IPS-20b (cell line): ENCODE data around the gene ATG10.
A peak's percentile ranks its signal among the peaks of the same experiment; 100 is the strongest.
"Not testable (repeated sequence)": the region's sequence is repeated elsewhere in the genome, so short reads cannot be mapped to it uniquely, and the experiment has no call there.

Experiments
- H3K27ac ChIP-seq: one replicate; pipeline ENCODE4 v1.5.1; 2013; ENCODE audit warnings: low read length
- H3K27me3 ChIP-seq: 2 replicates; pipeline ENCODE4 v1.6.1; 2013; ENCODE audit warnings: mild to moderate bottlenecking, low read length, inconsistent platforms; ENCODE audit not compliant: insufficient read depth
- H3K36me3 ChIP-seq: 2 replicates; pipeline ENCODE4 v1.6.1; 2013; ENCODE audit warnings: low read depth, mild to moderate bottlenecking, inconsistent platforms, low read length, moderate library complexity; ENCODE audit not compliant: insufficient read depth
- H3K4me1 ChIP-seq: 2 replicates; pipeline ENCODE4 v1.6.1; 2013; ENCODE audit warnings: mild to moderate bottlenecking, control low read depth, inconsistent platforms, low read length, moderate library complexity; ENCODE audit not compliant: insufficient read depth
- H3K4me3 ChIP-seq: 2 replicates; pipeline ENCODE4 v1.5.1; 2013; ENCODE audit warnings: mild to moderate bottlenecking, low read length, inconsistent platforms
- H3K9ac ChIP-seq: 2 replicates; pipeline ENCODE4 v1.6.1; 2013; ENCODE audit warnings: low read depth, mild to moderate bottlenecking, inconsistent platforms, low read length, moderate library complexity
- H3K9me3 ChIP-seq: 2 replicates; pipeline ENCODE4 v1.6.1; 2013; ENCODE audit warnings: mild to moderate bottlenecking, low read depth, low read length, inconsistent platforms; ENCODE audit not compliant: insufficient read depth

ATG10 gene

GRCh38 chr5:82019342-82020138 lies 47.7 kb downstream of the ATG10 start:
- Histone ChIP-seq H3K27ac (no peak overlapping the region), H3K36me3 (no peaks in the 10 kb centered on the region), H3K9ac (no peak overlapping the region), H3K4me3 (no peak overlapping the region), H3K4me1 (peaks cover 19% of the 10 kb centered on the region; the same call in 1 of the 2 replicates), H3K9me3 (peaks cover 4% of the 10 kb centered on the region; the same call in 1 of the 2 replicates), H3K27me3 (no peaks in the 10 kb centered on the region)

GRCh38 chr5:82022499-82022898 lies 50.7 kb downstream of the ATG10 start:
- Histone ChIP-seq H3K9me3 (no peaks in the 10 kb centered on the region), H3K27ac (no peak overlapping the region), H3K9ac (no peak overlapping the region), H3K36me3 (no peaks in the 10 kb centered on the region), H3K4me3 (no peak overlapping the region), H3K27me3 (no peaks in the 10 kb centered on the region), H3K4me1 (peaks cover 24% of the 10 kb centered on the region)

GRCh38 chr5:82023644-82024043 lies 51.8 kb downstream of the ATG10 start:
- Histone ChIP-seq H3K9ac (no peak overlapping the region), H3K27ac (no peak overlapping the region)

GRCh38 chr5:82031220-82032119 lies 59.6 kb downstream of the ATG10 start:
- Histone ChIP-seq H3K27ac (no peak overlapping the region), H3K27me3 (no peaks in the 10 kb centered on the region), H3K9ac (0 out of 2 replicates have a peak overlapping the region, but pooled peaks have one; percentile 8), H3K4me3 (peak overlapping the region; percentile 1; the same call in 1 of the 2 replicates), H3K4me1 (peaks cover 13% of the 10 kb centered on the region; the same call in 1 of the 2 replicates), H3K36me3 (no peaks in the 10 kb centered on the region), H3K9me3 (no peaks in the 10 kb centered on the region)

More at GRCh38 chr5:82023644-82024043, 51.8 kb downstream of the ATG10 start:
- no peaks in the 10 kb centered on the region for H3K36me3 ChIP-seq
- no peaks in the 10 kb centered on the region for H3K27me3 ChIP-seq
- H3K9me3 ChIP-seq: no peaks in the 10 kb centered on the region
- H3K4me1 ChIP-seq: peaks cover 24% of the 10 kb centered on the region
- H3K4me3 ChIP-seq: peak overlapping the region; percentile 6; the same call in 1 of the 2 replicates

- Histone ChIP-seq H3K9me3 (peaks cover 16% of the 10 kb centered on the region), H3K36me3 (peaks cover 15% of the 10 kb centered on the region; the same call in 1 of the 2 replicates)
- not testable (repeated sequence) for H3K9ac ChIP-seq, H3K4me3 ChIP-seq, H3K27me3 ChIP-seq, H3K4me1 ChIP-seq, H3K27ac ChIP-seq
Observed at GRCh38 chr5:82042894-82043293, 71.1 kb downstream of the ATG10 start.

- Histone ChIP-seq H3K4me3 (no peak overlapping the region), H3K9ac (no peak overlapping the region), H3K4me1 (no peaks in the 10 kb centered on the region), H3K27ac (no peak overlapping the region), H3K27me3 (no peaks in the 10 kb centered on the region), H3K36me3 (peaks cover 10% of the 10 kb centered on the region; the same call in 1 of the 2 replicates), H3K9me3 (peaks cover 16% of the 10 kb centered on the region)
Observed at GRCh38 chr5:82044010-82044409, 72.2 kb downstream of the ATG10 start.

GRCh38 chr5:82045554-82046275 lies 73.9 kb downstream of the ATG10 start:
- no peak overlapping the region for H3K27ac ChIP-seq
- H3K36me3 ChIP-seq: peaks cover 10% of the 10 kb centered on the region; the same call in 1 of the 2 replicates
- no peak overlapping the region for H3K4me3 ChIP-seq
- H3K9ac ChIP-seq: no peak overlapping the region
- no peaks in the 10 kb centered on the region for H3K4me1 ChIP-seq
- H3K9me3 ChIP-seq: peaks cover 16% of the 10 kb centered on the region
- no peaks in the 10 kb centered on the region for H3K27me3 ChIP-seq

- no peaks in the 10 kb centered on the region for H3K27me3 ChIP-seq
- H3K4me3 ChIP-seq: no peak overlapping the region
- H3K9ac ChIP-seq: no peak overlapping the region
- peaks cover 10% of the 10 kb centered on the region; the same call in 1 of the 2 replicates for H3K36me3 ChIP-seq
- H3K4me1 ChIP-seq: no peaks in the 10 kb centered on the region
- H3K9me3 ChIP-seq: peaks cover 16% of the 10 kb centered on the region
- H3K27ac ChIP-seq: no peak overlapping the region
Observed at GRCh38 chr5:82046276-82046647, 74.4 kb downstream of the ATG10 start.

GRCh38 chr5:82050955-82051354 lies 79.1 kb downstream of the ATG10 start:
- Histone ChIP-seq H3K27ac (no peak overlapping the region), H3K36me3 (no peaks in the 10 kb centered on the region), H3K27me3 (no peaks in the 10 kb centered on the region), H3K9ac (no peak overlapping the region), H3K4me3 (no peak overlapping the region), H3K4me1 (peaks cover 4% of the 10 kb centered on the region; the same call in 1 of the 2 replicates), H3K9me3 (no peaks in the 10 kb centered on the region)

- Histone ChIP-seq H3K4me3 (no peak overlapping the region), H3K27me3 (no peaks in the 10 kb centered on the region), H3K36me3 (no peaks in the 10 kb centered on the region), H3K9me3 (no peaks in the 10 kb centered on the region), H3K4me1 (peaks cover 4% of the 10 kb centered on the region; the same call in 1 of the 2 replicates), H3K9ac (no peak overlapping the region), H3K27ac (no peak overlapping the region)
Observed at GRCh38 chr5:82054004-82054710, 82.3 kb downstream of the ATG10 start.

- H3K4me3 ChIP-seq: no peak overlapping the region
- H3K4me1 ChIP-seq: peaks cover 4% of the 10 kb centered on the region; the same call in 1 of the 2 replicates
- H3K9me3 ChIP-seq: no peaks in the 10 kb centered on the region
- no peaks in the 10 kb centered on the region for H3K27me3 ChIP-seq
- H3K27ac ChIP-seq: no peak overlapping the region
- H3K36me3 ChIP-seq: no peaks in the 10 kb centered on the region
- H3K9ac ChIP-seq: no peak overlapping the region
Observed at GRCh38 chr5:82057051-82057450, 85.2 kb downstream of the ATG10 start.
